Hepatocyte (in vitro differentiated cells): Measurements from ENCODE around the gene C3orf38. TPM values are rescaled to one million over a fixed set of nuclear protein-coding genes. Genes with fewer than 3 reads are reported as not detected.
"Not testable (repeated sequence)": the region's sequence is repeated elsewhere in the genome, so short reads cannot be mapped to it uniquely, and the experiment has no call there.

Experiments used
- DNase-seq: peaks from one replicate; pipeline ENCODE4 v3.0.0-alpha.2; 2016; ENCODE audit warnings: low spot score
- H2AFZ ChIP-seq: fragments of 200-600 bp; sonication (generic); 2 replicates; pipeline ENCODE4 v1.6.0; 2016; ENCODE audit warnings: antibody characterized with exemption, mild to moderate bottlenecking
- H3K27ac ChIP-seq: fragments of 200-600 bp; sonication (generic); 2 replicates; pipeline ENCODE4 v1.5.1; 2016; ENCODE audit warnings: mild to moderate bottlenecking
- H3K27me3 ChIP-seq: fragments of 200-600 bp; sonication (generic); 2 replicates; pipeline ENCODE4 v1.6.1; 2016
- H3K36me3 ChIP-seq: fragments of 200-600 bp; sonication (generic); replicated peaks from 2 replicates; pipeline ENCODE4 v1.5.1; 2016; ENCODE audit warnings: low read depth; ENCODE audit not compliant: insufficient read depth
- H3K4me1 ChIP-seq: fragments of 200-600 bp; sonication (generic); 2 replicates; pipeline ENCODE4 v1.5.1; 2016; ENCODE audit warnings: mild to moderate bottlenecking, moderate library complexity; ENCODE audit not compliant: insufficient read depth
- H3K4me2 ChIP-seq: fragments of 200-600 bp; sonication (generic); 2 replicates; pipeline ENCODE4 v1.6.0; 2016
- H3K4me3 ChIP-seq: fragments of 200-600 bp; sonication (generic); 2 replicates; pipeline ENCODE4 v1.5.1; 2016; ENCODE audit warnings: mild to moderate bottlenecking
- H3K79me2 ChIP-seq: fragments of 200-600 bp; sonication (generic); 2 replicates; pipeline ENCODE4 v1.6.0; 2017; ENCODE audit warnings: mild to moderate bottlenecking
- H3K9me2 ChIP-seq: fragments of 200-600 bp; sonication (generic); replicated peaks from 2 replicates; pipeline ENCODE4 v1.6.0; 2017; ENCODE audit warnings: mild to moderate bottlenecking; ENCODE audit not compliant: insufficient read depth
- H3K9me3 ChIP-seq: fragments of 200-600 bp; sonication (generic); 2 replicates; pipeline ENCODE4 v1.5.1; 2016; ENCODE audit warnings: low read depth, mild to moderate bottlenecking
- H4K20me1 ChIP-seq: fragments of 200-600 bp; sonication (generic); 2 replicates; pipeline ENCODE4 v1.6.0; 2016; ENCODE audit warnings: mild to moderate bottlenecking; ENCODE audit not compliant: insufficient read depth, poor library complexity, severe bottlenecking
- CTCF ChIP-seq: fragments of 200-600 bp; sonication (generic); IDR thresholded peaks from 2 replicates; pipeline ENCODE4 v1.5.1; 2016; ENCODE audit warnings: antibody characterized with exemption, mild to moderate bottlenecking; ENCODE audit not compliant: poor library complexity
- EZH2 ChIP-seq: fragments of 200-600 bp; sonication (generic); IDR thresholded peaks from 2 replicates; pipeline ENCODE4 v1.6.1; 2016; ENCODE audit warnings: antibody characterized with exemption, mild to moderate bottlenecking, borderline replicate concordance
- EZH2phosphoT487 ChIP-seq: fragments of 200-600 bp; sonication (generic); IDR thresholded peaks from one replicate; pipeline ENCODE4 v1.6.1; 2018; ENCODE audit warnings: antibody characterized with exemption, mild to moderate bottlenecking, low read depth, moderate library complexity; ENCODE audit not compliant: unreplicated experiment, severe bottlenecking
- WGBS: methylation state at CpG from one replicate; pipeline ENCODE4 v1.1.6; 2016; ENCODE audit warnings: low lambda C conversion rate; ENCODE audit errors: missing lambda C conversion rate; 5-methylcytosine and 5-hydroxymethylcytosine counted together
- polyA plus RNA-seq: library from polyadenylated mRNA; unstranded; fragments of >200 nt; fragmentation: Nextera tagmentation; extraction: Ambion mirVana; gene quantifications from 2 replicates; pipeline ENCODE4 v1.2.1, GENCODE V29; 2016
- total RNA-seq: library from RNA; depleted of rRNA; stranded (reverse); fragments of >200 nt; gene quantifications from 2 replicates; pipeline ENCODE4 v1.2.3, GENCODE V29; 2014

Gene C3orf38
- total and polyA plus RNA-seq, 2 experiments from 2014 or later = 15.3 to 35.5 TPM

- 67% methylated on average over 2 of the region's 2 CpGs for WGBS
- no peak overlapping the region for H3K4me3 ChIP-seq
- H3K9me3 ChIP-seq = no peaks in the 10 kb centered on the region
- no peak for DNase-seq
- no peaks in the 10 kb centered on the region for H4K20me1 ChIP-seq
- H3K4me1 ChIP-seq = no peaks in the 10 kb centered on the region
- H3K27me3 ChIP-seq = no peaks in the 10 kb centered on the region
- H3K79me2 ChIP-seq = no peaks in the 10 kb centered on the region
- no peak for TF ChIP-seq EZH2phosphoT487
- TF ChIP-seq CTCF = no peak
- TF ChIP-seq EZH2 = no peak
- H2AFZ ChIP-seq = no peak overlapping the region
- H3K36me3 ChIP-seq = no peaks in the 10 kb centered on the region
- no peaks in the 10 kb centered on the region for H3K9me2 ChIP-seq
- H3K4me2 ChIP-seq = no peak overlapping the region
- no peak overlapping the region for H3K27ac ChIP-seq
These were observed 17.9 kb downstream of the C3orf38 start for GRCh38 chr3:88167704-88168103.

DNA sequence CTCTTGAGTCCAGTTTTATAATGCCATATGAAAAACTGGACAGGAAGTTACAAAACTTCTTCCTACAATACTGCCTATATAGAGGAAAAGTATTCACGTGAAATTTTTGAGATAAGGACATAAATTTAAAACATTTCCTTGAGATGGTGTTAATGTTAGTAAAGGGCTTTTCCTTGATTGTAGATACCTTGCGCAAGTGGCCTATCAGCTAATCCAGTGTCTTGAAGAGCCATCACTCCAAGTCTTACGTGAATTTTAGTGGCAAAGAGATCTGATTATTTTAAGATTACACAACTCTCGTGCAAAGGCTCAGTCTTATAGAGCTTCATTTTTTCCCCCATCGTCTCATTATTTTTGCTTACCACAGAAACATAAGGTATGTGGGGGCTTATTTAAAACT is 18.4 kb downstream of the C3orf38 start:
- no peaks in the 10 kb centered on the region for H3K27me3 ChIP-seq
- H4K20me1 ChIP-seq = no peaks in the 10 kb centered on the region
- no peaks in the 10 kb centered on the region for H3K9me2 ChIP-seq
- TF ChIP-seq CTCF = no peak
- TF ChIP-seq EZH2 = no peak
- TF ChIP-seq EZH2phosphoT487 = no peak
- DNase-seq = no peak
- no peaks in the 10 kb centered on the region for H3K4me1 ChIP-seq
- no peak overlapping the region for H2AFZ ChIP-seq
- WGBS = 77% methylated on average over 5 of the region's 5 CpGs
- no peak overlapping the region for H3K4me2 ChIP-seq
- H3K36me3 ChIP-seq = no peaks in the 10 kb centered on the region
- H3K79me2 ChIP-seq = no peaks in the 10 kb centered on the region
- H3K9me3 ChIP-seq = no peaks in the 10 kb centered on the region
- H3K27ac ChIP-seq = no peak overlapping the region
- H3K4me3 ChIP-seq = no peak overlapping the region

DNA sequence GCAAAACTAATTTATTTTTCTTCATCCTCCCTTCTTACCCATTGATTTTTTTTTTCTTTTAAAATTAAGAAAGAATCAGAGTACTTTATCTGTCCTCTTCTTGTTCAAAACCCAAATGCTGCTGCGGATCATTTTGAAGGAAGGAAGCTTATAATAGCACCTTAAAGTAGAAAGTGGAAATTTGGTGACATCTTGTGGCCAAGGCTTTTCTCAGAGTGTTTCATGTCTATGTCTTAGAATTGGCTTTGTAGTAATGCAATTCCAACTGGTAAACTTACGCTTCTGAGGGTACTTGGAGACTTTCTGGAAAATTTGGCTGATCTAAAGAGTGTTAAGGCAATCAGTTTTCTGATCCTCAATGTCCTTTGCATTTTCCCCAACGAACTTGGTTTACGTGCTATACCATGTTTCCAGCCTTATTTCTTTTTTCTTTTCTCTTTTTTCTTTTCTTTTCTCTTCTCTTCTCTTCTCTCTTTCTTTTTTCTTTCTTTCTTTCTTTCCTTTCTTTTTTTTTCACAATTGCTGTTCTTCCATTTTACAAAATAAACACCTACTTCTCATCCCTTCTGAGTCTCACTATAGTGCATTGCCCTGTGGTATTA is 30.7 kb downstream of the C3orf38 start:
- H3K79me2 ChIP-seq = no peaks in the 10 kb centered on the region
- TF ChIP-seq CTCF = peak; percentile 64
- no peak for TF ChIP-seq EZH2phosphoT487
- no peak for TF ChIP-seq EZH2
- H3K9me3 ChIP-seq = no peaks in the 10 kb centered on the region
- peak; percentile 44 for DNase-seq
- H3K9me2 ChIP-seq = no peaks in the 10 kb centered on the region
- no peak overlapping the region for H3K4me3 ChIP-seq
- no peaks in the 10 kb centered on the region for H3K4me1 ChIP-seq
- H3K4me2 ChIP-seq = no peak overlapping the region
- no peak overlapping the region for H3K27ac ChIP-seq
- H4K20me1 ChIP-seq = no peaks in the 10 kb centered on the region
- H3K27me3 ChIP-seq = no peaks in the 10 kb centered on the region
- H2AFZ ChIP-seq = no peak overlapping the region
- no peaks in the 10 kb centered on the region for H3K36me3 ChIP-seq
- 61% methylated on average over 4 of the region's 4 CpGs for WGBS

DNA sequence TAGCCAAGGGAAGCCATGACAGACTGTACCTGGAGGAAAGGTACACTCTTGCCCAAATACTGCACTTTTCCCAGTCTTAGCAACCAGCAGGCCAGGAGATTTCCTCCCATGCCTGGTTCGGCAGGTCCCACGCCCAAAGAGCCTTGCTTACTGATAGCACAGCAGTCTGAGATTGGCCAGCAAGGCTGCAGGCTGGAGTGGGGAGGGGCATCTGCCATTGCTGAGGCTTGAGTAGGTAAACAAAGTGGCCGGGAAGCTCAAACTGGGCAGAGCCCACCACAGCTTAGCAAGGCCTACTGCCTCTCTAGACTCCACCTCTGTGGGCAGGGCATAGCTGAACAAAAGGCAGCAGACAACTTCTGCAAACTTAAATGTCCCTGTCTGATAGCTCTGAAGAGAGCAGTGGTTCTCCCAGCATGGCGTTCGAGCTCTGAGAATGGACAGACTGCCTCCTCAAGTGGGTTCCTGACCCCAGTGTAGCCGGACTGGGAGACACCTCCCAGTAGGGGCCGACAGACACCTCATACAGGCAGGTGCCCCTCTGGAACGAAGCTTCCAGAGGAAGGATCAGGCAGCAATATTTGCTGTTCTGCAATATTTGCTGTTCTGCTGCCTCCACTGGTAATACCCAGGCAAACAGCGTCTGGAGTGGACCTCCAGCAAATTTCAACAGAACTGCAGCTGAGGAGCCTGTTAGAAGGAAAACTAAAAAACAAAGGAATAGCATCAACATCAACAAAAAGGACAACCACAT is 32.6 kb downstream of the C3orf38 start:
- H3K36me3 ChIP-seq = not testable (repeated sequence)

More for the DNA sequence above, 32.6 kb downstream of the C3orf38 start:
- not testable (repeated sequence) for H3K9me3 ChIP-seq, H2AFZ ChIP-seq, H3K4me1 ChIP-seq, H3K27ac ChIP-seq, H3K79me2 ChIP-seq, H3K27me3 ChIP-seq, H3K4me3 ChIP-seq, DNase-seq, H3K4me2 ChIP-seq, H3K9me2 ChIP-seq, H4K20me1 ChIP-seq
- WGBS = 84% methylated on average over 9 of the region's 9 CpGs
